ENCODE results near the gene BAHCC1.

The BAHCC1 gene

GRCh38 chr17:81389585-81389984 lies 5.7 kb upstream of the BAHCC1 start:
- peak overlapping the region; percentile 51 for H3K4me2 ChIP-seq (ENCODE audit: insufficient read depth, low read length, poor library complexity, severe bottlenecking)
- H3K9ac ChIP-seq (ENCODE audit: low read depth, low read length, poor library complexity) = peak overlapping the region; percentile 51
- H2BK5ac ChIP-seq (ENCODE audit: low read length) = no peak overlapping the region
- H3K27me3 ChIP-seq (ENCODE audit: control insufficient read depth in 3 of 3, insufficient read depth in 3 of 3, low read depth in 1 of 3, low read length in 3 of 3) = peaks cover 0 to 36% (median 0%) of the 10 kb centered on the region in 3 experiments
- H3K4ac ChIP-seq (ENCODE audit: low read length) = no peak overlapping the region
- H3K9me3 ChIP-seq (replicated peaks in 1 of 2; ENCODE audit: control insufficient read depth in 2 of 2, insufficient read depth in 1 of 2, low read depth in 1 of 2, low read length in 2 of 2) = peaks cover 0 to 2% of the 10 kb centered on the region in 2 donors
- peak overlapping the region; percentile 83 for H3K18ac ChIP-seq (ENCODE audit: low read length)
- no peak overlapping the region for H2AFZ ChIP-seq (ENCODE audit: low read length)
- no peak overlapping the region for H2BK12ac ChIP-seq (ENCODE audit: low read length)
- H3K79me1 ChIP-seq (ENCODE audit: low read depth, low read length) = peaks cover 16% of the 10 kb centered on the region
- no peak overlapping the region for H3K14ac ChIP-seq (ENCODE audit: low read length)
- no peak overlapping the region for H4K91ac ChIP-seq (ENCODE audit: low read depth, low read length, poor library complexity)
- H3K27ac ChIP-seq (replicated peaks; ENCODE audit: low read length) = no peak overlapping the region
- H2BK15ac ChIP-seq (ENCODE audit: low read length) = peak overlapping the region; percentile 70
- DNase-seq (ENCODE audit: low spot score) = no peak
- H3K4me3 ChIP-seq (ENCODE audit: low read length in 2 of 2) = no peak overlapping the region
- H3K4me1 ChIP-seq (ENCODE audit: control insufficient read depth in 2 of 2, insufficient read depth in 1 of 2, low read depth in 1 of 2, low read length in 2 of 2) = peaks cover 60 to 63% of the 10 kb centered on the region in 2 donors
- no peak overlapping the region for H4K8ac ChIP-seq (ENCODE audit: low read depth, low read length)
- H2AK5ac ChIP-seq (ENCODE audit: low read depth, low read length) = peak overlapping the region; percentile 94
- WGBS, 2 donors (ENCODE audit: extremely low coverage in 2 of 2, insufficient read length in 2 of 2, insufficient replicate concordance in 1 of 2) = no CpG with 5 or more reads among the region's 10 CpGs
- no peak overlapping the region for H3K23ac ChIP-seq (ENCODE audit: low read depth, low read length, poor library complexity)
- H3K36me3 ChIP-seq (replicated peaks in 1 of 2; ENCODE audit: control insufficient read depth in 2 of 2, insufficient read depth in 2 of 2, low read length in 2 of 2) = peaks cover 6 to 8% of the 10 kb centered on the region in 2 donors
- H2BK120ac ChIP-seq (ENCODE audit: low read depth, low read length) = no peak overlapping the region

- Histone ChIP-seq H2BK12ac (ENCODE audit: low read length) (peak overlapping the region; percentile 82), H3K14ac (ENCODE audit: low read length) (peak overlapping the region; percentile 28), H2BK5ac (ENCODE audit: low read length) (no peak overlapping the region), H3K9me3 (replicated peaks in 1 of 2; ENCODE audit: control insufficient read depth in 2 of 2, insufficient read depth in 1 of 2, low read depth in 1 of 2, low read length in 2 of 2) (peaks cover 0 to 2% of the 10 kb centered on the region in 2 donors), H3K9ac (ENCODE audit: low read depth, low read length, poor library complexity) (peak overlapping the region; percentile 78), H3K27me3 (ENCODE audit: control insufficient read depth in 3 of 3, insufficient read depth in 3 of 3, low read depth in 1 of 3, low read length in 3 of 3) (peaks cover 0 to 35% (median 0%) of the 10 kb centered on the region in 3 experiments), H3K23ac (ENCODE audit: low read depth, low read length, poor library complexity) (peak overlapping the region; percentile 45), H4K91ac (ENCODE audit: low read depth, low read length, poor library complexity) (no peak overlapping the region), H4K8ac (ENCODE audit: low read depth, low read length) (no peak overlapping the region), H2BK120ac (ENCODE audit: low read depth, low read length) (peak overlapping the region; percentile 61), H2BK15ac (ENCODE audit: low read length) (peak overlapping the region; percentile 70), H3K79me1 (ENCODE audit: low read depth, low read length) (peaks cover 16% of the 10 kb centered on the region), H2AFZ (ENCODE audit: low read length) (no peak overlapping the region), H2AK5ac (ENCODE audit: low read depth, low read length) (peak overlapping the region; percentile 94), H3K4me3 (ENCODE audit: low read length in 2 of 2) (no peak overlapping the region), H3K4ac (ENCODE audit: low read length) (peak overlapping the region; percentile 2), H3K4me1 (ENCODE audit: control insufficient read depth in 2 of 2, insufficient read depth in 1 of 2, low read depth in 1 of 2, low read length in 2 of 2) (peaks cover 63% of the 10 kb centered on the region in 2 donors), H3K4me2 (ENCODE audit: insufficient read depth, low read length, poor library complexity, severe bottlenecking) (peak overlapping the region; percentile 51), H3K18ac (ENCODE audit: low read length) (peak overlapping the region; percentile 39), H3K27ac (replicated peaks; ENCODE audit: low read length) (no peak overlapping the region), H3K36me3 (replicated peaks in 1 of 2; ENCODE audit: control insufficient read depth in 2 of 2, insufficient read depth in 2 of 2, low read length in 2 of 2) (peaks cover 6 to 8% of the 10 kb centered on the region in 2 donors)
- WGBS, 2 donors (ENCODE audit: extremely low coverage in 2 of 2, insufficient read length in 2 of 2, insufficient replicate concordance in 1 of 2) = no CpG with 5 or more reads among the region's 17 CpGs
- DNase-seq (ENCODE audit: low spot score) = no peak
Measured at GRCh38 chr17:81390029-81390872, 5.0 kb upstream of the BAHCC1 start.

GRCh38 chr17:81390873-81391255 lies 4.4 kb upstream of the BAHCC1 start:
- peaks cover 0 to 2% of the 10 kb centered on the region in 2 donors for H3K9me3 ChIP-seq (replicated peaks in 1 of 2; ENCODE audit: control insufficient read depth in 2 of 2, insufficient read depth in 1 of 2, low read depth in 1 of 2, low read length in 2 of 2)
- DNase-seq (ENCODE audit: low spot score) = no peak
- no peak overlapping the region for H3K4me3 ChIP-seq (ENCODE audit: low read length in 2 of 2)
- H2BK5ac ChIP-seq (ENCODE audit: low read length) = no peak overlapping the region
- H2BK120ac ChIP-seq (ENCODE audit: low read depth, low read length) = peak overlapping the region; percentile 61
- peak overlapping the region; percentile 45 for H3K23ac ChIP-seq (ENCODE audit: low read depth, low read length, poor library complexity)
- H2AFZ ChIP-seq (ENCODE audit: low read length) = no peak overlapping the region
- H2BK12ac ChIP-seq (ENCODE audit: low read length) = no peak overlapping the region
- peaks cover 0 to 28% (median 0%) of the 10 kb centered on the region in 3 experiments for H3K27me3 ChIP-seq (ENCODE audit: control insufficient read depth in 3 of 3, insufficient read depth in 3 of 3, low read depth in 1 of 3, low read length in 3 of 3)
- peak overlapping the region; percentile 28 for H3K14ac ChIP-seq (ENCODE audit: low read length)
- H3K4me2 ChIP-seq (ENCODE audit: insufficient read depth, low read length, poor library complexity, severe bottlenecking) = peak overlapping the region; percentile 14
- no CpG with 5 or more reads among the region's 13 CpGs for WGBS, 2 donors (ENCODE audit: extremely low coverage in 2 of 2, insufficient read length in 2 of 2, insufficient replicate concordance in 1 of 2)
- peaks cover 4 to 8% of the 10 kb centered on the region in 2 donors for H3K36me3 ChIP-seq (replicated peaks in 1 of 2; ENCODE audit: control insufficient read depth in 2 of 2, insufficient read depth in 2 of 2, low read length in 2 of 2)
- no peak overlapping the region for H3K18ac ChIP-seq (ENCODE audit: low read length)
- H3K9ac ChIP-seq (ENCODE audit: low read depth, low read length, poor library complexity) = no peak overlapping the region
- H4K91ac ChIP-seq (ENCODE audit: low read depth, low read length, poor library complexity) = no peak overlapping the region
- H3K79me1 ChIP-seq (ENCODE audit: low read depth, low read length) = peaks cover 16% of the 10 kb centered on the region
- H4K8ac ChIP-seq (ENCODE audit: low read depth, low read length) = no peak overlapping the region
- peak overlapping the region; percentile 94 for H2AK5ac ChIP-seq (ENCODE audit: low read depth, low read length)
- no peak overlapping the region for H2BK15ac ChIP-seq (ENCODE audit: low read length)
- H3K27ac ChIP-seq (replicated peaks; ENCODE audit: low read length) = no peak overlapping the region
- H3K4me1 ChIP-seq (ENCODE audit: control insufficient read depth in 2 of 2, insufficient read depth in 1 of 2, low read depth in 1 of 2, low read length in 2 of 2) = peaks cover 57 to 59% of the 10 kb centered on the region in 2 donors
- H3K4ac ChIP-seq (ENCODE audit: low read length) = no peak overlapping the region

- Histone ChIP-seq H3K9ac (ENCODE audit: low read depth, low read length, poor library complexity) (no peak overlapping the region), H3K4me3 (ENCODE audit: low read length in 2 of 2) (peak overlapping the region; percentile 11 to 15), H3K27ac (replicated peaks; ENCODE audit: low read length) (no peak overlapping the region), H3K14ac (ENCODE audit: low read length) (peak overlapping the region; percentile 23), H3K18ac (ENCODE audit: low read length) (no peak overlapping the region), H3K4me2 (ENCODE audit: insufficient read depth, low read length, poor library complexity, severe bottlenecking) (no peak overlapping the region), H2AFZ (ENCODE audit: low read length) (no peak overlapping the region), H3K79me1 (ENCODE audit: low read depth, low read length) (peaks cover 20% of the 10 kb centered on the region), H3K36me3 (replicated peaks in 1 of 2; ENCODE audit: control insufficient read depth in 2 of 2, insufficient read depth in 2 of 2, low read length in 2 of 2) (peaks cover 4 to 8% of the 10 kb centered on the region in 2 donors), H3K4me1 (ENCODE audit: control insufficient read depth in 2 of 2, insufficient read depth in 1 of 2, low read depth in 1 of 2, low read length in 2 of 2) (peaks cover 55 to 57% of the 10 kb centered on the region in 2 donors), H2BK12ac (ENCODE audit: low read length) (no peak overlapping the region), H2BK15ac (ENCODE audit: low read length) (no peak overlapping the region), H4K8ac (ENCODE audit: low read depth, low read length) (no peak overlapping the region), H3K27me3 (ENCODE audit: control insufficient read depth in 3 of 3, insufficient read depth in 3 of 3, low read depth in 1 of 3, low read length in 3 of 3) (peaks cover 0 to 23% (median 0%) of the 10 kb centered on the region in 3 experiments), H3K4ac (ENCODE audit: low read length) (no peak overlapping the region), H3K9me3 (replicated peaks in 1 of 2; ENCODE audit: control insufficient read depth in 2 of 2, insufficient read depth in 1 of 2, low read depth in 1 of 2, low read length in 2 of 2) (peaks cover 0 to 2% of the 10 kb centered on the region in 2 donors), H2BK5ac (ENCODE audit: low read length) (no peak overlapping the region), H2BK120ac (ENCODE audit: low read depth, low read length) (no peak overlapping the region), H4K91ac (ENCODE audit: low read depth, low read length, poor library complexity) (no peak overlapping the region), H3K23ac (ENCODE audit: low read depth, low read length, poor library complexity) (peak overlapping the region; percentile 57), H2AK5ac (ENCODE audit: low read depth, low read length) (no peak overlapping the region)
- WGBS, 2 donors (ENCODE audit: extremely low coverage in 2 of 2, insufficient read length in 2 of 2, insufficient replicate concordance in 1 of 2) = no CpG with 5 or more reads among the region's 10 CpGs
- DNase-seq (ENCODE audit: low spot score) = no peak
Measured at GRCh38 chr17:81391293-81391935, 3.8 kb upstream of the BAHCC1 start.

All from neuronal stem cell (in vitro differentiated cells).